Measurements from ENCODE around the gene NUP85.
"Not testable (repeated sequence)": the region's sequence is repeated elsewhere in the genome, so short reads cannot be mapped to it uniquely, and the experiment has no call there.

Gene NUP85

DNA sequence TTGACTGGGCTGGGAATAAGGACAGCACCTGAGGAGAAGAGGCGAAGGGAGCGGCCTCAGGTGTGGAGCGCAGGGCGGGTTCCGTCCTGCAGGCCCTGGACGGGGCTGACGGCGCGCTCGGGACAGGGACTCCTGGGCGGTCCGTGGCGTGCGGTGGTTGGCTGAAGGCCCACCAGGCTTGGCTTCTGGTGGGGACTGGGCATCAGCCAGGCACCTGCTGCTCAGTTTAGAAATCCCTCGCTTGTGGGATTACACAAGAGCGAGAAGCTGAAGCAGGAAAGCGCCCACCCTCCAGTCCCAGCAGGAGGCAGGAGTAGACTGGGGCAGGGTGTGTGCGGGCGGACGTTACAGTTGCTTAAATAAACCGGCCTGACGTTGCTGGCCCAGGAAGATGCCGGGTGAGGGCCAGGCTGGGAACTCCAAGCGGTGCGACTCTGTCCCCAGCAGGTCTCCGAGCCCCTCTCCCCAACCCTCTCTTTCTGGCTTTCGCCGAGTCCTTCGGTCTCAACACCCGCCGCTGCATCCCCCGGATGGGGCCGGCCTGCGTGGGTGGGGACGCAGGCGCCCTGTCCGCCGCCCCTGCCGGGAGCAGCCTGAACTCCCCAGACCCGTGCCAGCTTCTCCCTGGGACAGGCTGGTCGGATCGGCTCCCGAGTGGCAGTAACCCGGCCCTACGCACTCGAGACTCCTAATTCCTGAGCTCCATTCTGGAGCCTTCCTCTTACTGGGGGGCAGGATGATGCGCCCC lies 64.9 kb downstream of the NUP85 start:
- DNase-seq = no peak

DNA sequence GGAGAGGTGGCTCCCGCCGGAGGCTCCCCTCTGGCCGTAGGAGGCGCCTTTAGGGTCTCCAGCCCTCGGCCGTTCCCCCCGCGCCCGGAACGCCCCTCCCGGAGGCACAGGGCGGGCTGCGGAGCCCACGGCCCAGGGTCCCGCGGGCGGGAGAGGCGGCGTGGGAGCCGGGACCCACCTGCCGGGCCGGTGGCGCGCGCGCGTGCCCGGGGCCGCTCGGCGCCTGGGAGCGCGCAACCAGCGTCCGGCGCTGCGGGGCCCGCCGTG lies 65.4 kb downstream of the NUP85 start, which contains the start of gene MIF4GD:
Gene MIF4GD, minus strand, starts transcription at position 266 of the 267 bp plus-strand sequence. CDS start 1,036 bp downstream, outside the sequence.
- DNase-seq = no peak

DNA sequence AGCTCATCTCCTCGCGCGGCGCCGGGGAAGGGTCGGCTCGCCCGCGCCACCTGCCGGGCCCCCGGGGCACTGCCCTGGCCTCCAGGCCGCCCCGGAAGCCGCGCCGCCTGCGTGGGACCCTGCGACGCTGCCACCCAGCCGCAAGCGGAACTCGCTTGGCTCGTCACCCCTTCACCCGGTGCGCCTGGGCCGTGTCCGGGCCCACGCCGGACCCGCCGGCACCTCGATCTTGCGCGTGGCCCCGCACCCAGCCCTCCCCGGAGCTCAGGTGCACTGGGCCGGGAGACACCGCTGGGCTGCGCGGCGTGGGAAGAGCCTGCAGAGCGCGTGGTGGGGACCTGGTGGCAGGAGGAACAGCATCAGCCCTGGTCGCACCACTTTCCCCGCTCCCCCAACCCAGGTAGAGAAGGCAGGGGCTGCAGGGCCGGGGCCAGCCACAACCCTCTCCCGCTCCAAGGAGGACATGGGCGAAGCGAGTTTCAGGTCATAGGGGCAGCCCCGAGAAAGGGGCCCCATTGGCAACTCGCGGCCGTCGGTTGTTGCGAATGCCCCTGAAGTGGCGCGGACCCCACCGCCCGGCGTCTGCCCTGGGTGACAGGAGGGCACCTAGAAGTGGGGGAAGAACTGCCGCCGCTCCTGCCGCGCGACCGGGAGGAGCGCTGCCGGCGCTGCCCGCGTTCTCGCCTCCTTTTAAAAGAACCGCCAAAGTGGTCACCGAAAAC lies 65.9 kb downstream of the NUP85 start:
- no peak for DNase-seq

DNA sequence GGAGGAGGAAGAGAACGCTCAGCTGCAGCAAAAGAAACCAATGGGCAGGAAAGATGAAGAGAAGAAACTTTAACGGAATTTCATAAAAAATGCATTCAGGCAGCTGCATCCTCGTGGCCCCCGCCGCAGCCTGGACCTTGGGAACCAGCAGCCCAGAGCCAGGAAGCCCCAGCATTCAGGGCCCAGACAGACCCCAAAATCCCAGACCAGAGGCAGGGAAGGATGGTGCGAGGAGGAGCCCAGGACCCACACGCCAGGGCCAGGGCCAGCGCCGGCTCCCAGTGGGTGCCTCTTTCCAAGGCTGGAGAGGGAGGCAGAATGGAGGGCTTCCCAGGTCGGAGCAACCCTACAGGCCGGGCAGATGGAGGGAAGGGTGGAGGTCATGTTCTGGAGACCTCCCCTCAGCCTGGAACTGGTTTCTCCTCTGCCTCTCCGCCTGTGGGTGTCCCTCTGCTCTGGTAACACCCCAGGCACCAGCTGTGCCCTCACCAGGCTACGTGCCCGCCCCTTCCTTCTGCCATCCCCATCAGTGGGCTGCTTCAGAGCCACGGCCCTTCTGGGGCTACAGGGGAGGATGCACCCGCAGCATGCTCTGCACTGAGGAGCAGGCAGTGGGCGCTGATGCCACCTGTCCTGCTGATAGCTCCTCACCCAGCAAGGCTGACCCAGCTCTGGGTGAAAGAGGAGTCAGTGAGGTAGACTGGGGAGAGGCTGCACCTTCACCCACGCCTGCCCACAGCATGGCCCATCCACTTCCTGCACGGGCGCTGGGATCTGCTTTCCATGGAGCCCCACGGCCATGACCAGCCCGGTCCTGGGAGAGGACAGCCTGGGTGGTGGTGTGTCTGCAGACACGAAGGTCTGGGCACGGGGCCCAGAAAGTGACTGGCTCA lies 66.7 kb downstream of the NUP85 start:
- DNase-seq = no peak

DNA sequence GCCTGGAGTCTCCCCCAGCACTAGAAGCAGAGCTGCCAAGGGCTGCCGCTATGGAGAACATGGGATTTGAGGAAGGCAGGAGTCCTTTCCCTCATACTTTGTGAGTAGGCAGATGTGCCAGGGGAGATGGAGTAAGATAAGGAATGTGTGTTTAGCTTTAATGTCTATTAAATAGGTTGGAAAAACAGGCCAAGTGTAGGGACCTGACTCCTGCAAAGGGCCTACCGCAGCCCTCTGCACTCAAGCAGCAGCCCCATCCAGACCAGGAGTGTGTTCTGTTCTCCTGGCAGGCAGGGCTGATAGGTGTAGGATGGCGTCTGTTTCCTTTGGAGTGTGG lies 67.3 kb downstream of the NUP85 start:
- no peak for DNase-seq

DNA sequence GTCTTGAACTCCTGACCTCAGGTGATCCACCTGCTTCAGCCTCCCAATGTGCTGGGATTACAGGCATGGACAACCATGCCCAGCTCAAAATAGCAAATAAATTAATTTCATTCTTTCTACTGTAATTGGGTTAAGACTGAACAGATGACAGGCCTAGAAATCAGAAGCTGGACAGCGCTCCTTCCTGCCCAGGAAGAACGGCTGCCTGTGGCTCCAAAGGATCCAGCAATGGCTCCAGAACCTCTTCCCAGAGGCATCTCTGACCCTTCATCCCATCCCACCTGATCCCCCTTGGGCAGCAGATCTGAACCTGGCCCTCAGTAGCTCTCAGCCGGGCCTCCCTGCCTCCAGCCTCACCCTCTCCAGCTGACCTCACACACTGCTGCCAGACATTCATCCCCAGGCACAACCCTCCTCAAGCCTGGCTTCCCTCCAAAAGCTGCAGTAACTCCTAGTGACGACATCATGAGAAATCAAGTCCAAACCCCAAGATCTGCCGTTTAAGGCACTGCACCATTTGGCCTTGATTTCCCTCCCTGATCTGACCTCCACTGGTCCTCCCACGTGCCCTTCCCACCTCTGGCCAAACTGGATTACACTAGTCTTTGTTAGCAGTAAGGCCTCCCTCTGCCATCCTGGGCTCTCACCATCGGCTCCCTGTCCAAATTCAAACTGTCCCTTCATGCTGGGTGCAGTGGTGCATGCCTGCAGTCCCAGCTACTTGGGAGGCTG lies 68.7 kb downstream of the NUP85 start:
- DNase-seq = no peak

DNA sequence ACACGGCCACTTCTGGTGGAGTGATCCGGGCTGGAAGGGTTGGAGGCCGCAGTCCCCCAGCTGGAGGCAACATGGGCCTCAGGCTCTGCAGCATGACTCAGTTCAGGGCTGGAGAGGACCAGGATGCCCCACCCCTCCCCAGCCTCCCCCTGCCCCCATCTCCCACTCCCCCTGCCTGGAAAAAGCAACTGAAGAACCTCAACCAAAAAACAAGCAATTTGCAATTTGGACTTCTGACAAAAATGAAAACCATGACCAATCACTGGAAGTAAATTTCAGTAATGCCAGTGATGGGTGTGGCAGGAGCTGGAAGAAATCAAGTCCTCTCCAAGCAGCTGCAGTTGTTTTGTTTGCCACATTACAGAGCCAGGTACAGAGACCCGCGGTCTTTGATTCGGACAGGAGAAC lies 72.2 kb downstream of the NUP85 start:
- DNase-seq = no peak

- DNase-seq = not testable (repeated sequence)
These were observed 74.7 kb downstream of the NUP85 start for GRCh38 chr17:75280189-75280588.

- DNase-seq = no peak
These were observed 79.6 kb downstream of the NUP85 start for GRCh38 chr17:75285123-75285522.

All from cortex of kidney (tissue), 1 donor.